Measurements from ENCODE around the gene TRMT6. TPM values are rescaled to one million over a fixed set of nuclear protein-coding genes. Genes with fewer than 3 reads are reported as not detected.

Gene TRMT6
- polyA plus RNA-seq, 1 experiment = 10.2 TPM

DNA sequence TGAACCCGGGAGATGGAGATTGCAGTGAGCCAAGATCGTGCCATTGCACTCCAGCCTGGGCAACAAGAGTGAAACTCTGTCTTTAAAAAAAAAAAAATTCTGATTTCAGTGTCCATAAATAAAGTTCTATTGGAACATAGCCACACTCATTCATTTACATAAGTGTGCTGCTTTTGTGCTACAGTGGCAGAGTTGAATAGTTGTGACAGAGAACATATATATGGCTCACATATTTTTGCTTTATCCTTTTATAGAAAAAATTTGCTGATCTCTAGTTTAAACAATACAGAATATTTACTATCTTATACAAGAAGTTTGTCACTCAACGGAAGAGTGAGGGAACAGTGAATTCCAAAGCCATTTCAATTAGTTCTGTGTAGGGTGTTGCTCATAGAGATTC lies 18.1 kb upstream of the TRMT6 start:
- no peak overlapping the region for H3K4me3 ChIP-seq (ENCODE audit: low read depth, low read length)
- TF ChIP-seq CTCF (IDR thresholded peaks at IDR 0.05; ENCODE audit: low read depth, low read length) = no peak
- H3K9me3 ChIP-seq (ENCODE audit: control insufficient read depth, insufficient read depth, low read length) = no peaks in the 10 kb centered on the region
- POLR2A ChIA-PET = no interaction called here
- H3K27ac ChIP-seq (ENCODE audit: low read depth, low read length) = no peak overlapping the region
- CTCF ChIA-PET = interaction anchor here (0.8 kb wide), 1 partner anchor 439 kb away, joined by 3 read pairs; no protein-coding TSS in a partner anchor
- no peak for DNase-seq (ENCODE audit: low read depth, low spot score)
- no peaks in the 10 kb centered on the region for H3K27me3 ChIP-seq (ENCODE audit: control insufficient read depth, insufficient read depth, low read length)

GRCh38 chr20:5967469-5967868 lies 17.1 kb upstream of the TRMT6 start:
- H3K9me3 ChIP-seq (ENCODE audit: control insufficient read depth, insufficient read depth, low read length) = no peaks in the 10 kb centered on the region
- POLR2A ChIA-PET = no interaction called here
- no peak for TF ChIP-seq CTCF (IDR thresholded peaks at IDR 0.05; ENCODE audit: low read depth, low read length)
- no peak for DNase-seq (ENCODE audit: low read depth, low spot score)
- no peak overlapping the region for H3K27ac ChIP-seq (ENCODE audit: low read depth, low read length)
- no peak overlapping the region for H3K4me3 ChIP-seq (ENCODE audit: low read depth, low read length)
- no peaks in the 10 kb centered on the region for H3K27me3 ChIP-seq (ENCODE audit: control insufficient read depth, insufficient read depth, low read length)
- CTCF ChIA-PET = interaction anchor here (0.6 to 1.3 kb wide), 2 partner anchors 50 to 439 kb away, joined by 3 read pairs; no protein-coding TSS in a partner anchor

GRCh38 chr20:5949943-5950270 lies 426 bp downstream of the TRMT6 start:
- Histone ChIP-seq H3K27me3 (ENCODE audit: control insufficient read depth, insufficient read depth, low read length) (no peaks in the 10 kb centered on the region), H3K9me3 (ENCODE audit: control insufficient read depth, insufficient read depth, low read length) (no peaks in the 10 kb centered on the region; the same call in 1 of the 2 replicates), H3K27ac (ENCODE audit: low read depth, low read length) (no peak overlapping the region), H3K4me3 (ENCODE audit: low read depth, low read length) (peak overlapping the region; percentile 94)
- ChIA-PET CTCF (no interaction called here), POLR2A (no interaction called here)
- DNase-seq (ENCODE audit: low read depth, low spot score) = no peak
- TF ChIP-seq CTCF (IDR thresholded peaks at IDR 0.05; ENCODE audit: low read depth, low read length) = no peak

GRCh38 chr20:5947276-5947675 lies 3.1 kb downstream of the TRMT6 start:
- no peak for DNase-seq (ENCODE audit: low read depth, low spot score)
- CTCF ChIA-PET = no interaction called here
- H3K9me3 ChIP-seq (ENCODE audit: control insufficient read depth, insufficient read depth, low read length) = no peaks in the 10 kb centered on the region; the same call in 1 of the 2 replicates
- no peaks in the 10 kb centered on the region for H3K27me3 ChIP-seq (ENCODE audit: control insufficient read depth, insufficient read depth, low read length)
- no peak overlapping the region for H3K4me3 ChIP-seq (ENCODE audit: low read depth, low read length)
- TF ChIP-seq CTCF (IDR thresholded peaks at IDR 0.05; ENCODE audit: low read depth, low read length) = no peak
- POLR2A ChIA-PET = no interaction called here
- no peak overlapping the region for H3K27ac ChIP-seq (ENCODE audit: low read depth, low read length)

DNA sequence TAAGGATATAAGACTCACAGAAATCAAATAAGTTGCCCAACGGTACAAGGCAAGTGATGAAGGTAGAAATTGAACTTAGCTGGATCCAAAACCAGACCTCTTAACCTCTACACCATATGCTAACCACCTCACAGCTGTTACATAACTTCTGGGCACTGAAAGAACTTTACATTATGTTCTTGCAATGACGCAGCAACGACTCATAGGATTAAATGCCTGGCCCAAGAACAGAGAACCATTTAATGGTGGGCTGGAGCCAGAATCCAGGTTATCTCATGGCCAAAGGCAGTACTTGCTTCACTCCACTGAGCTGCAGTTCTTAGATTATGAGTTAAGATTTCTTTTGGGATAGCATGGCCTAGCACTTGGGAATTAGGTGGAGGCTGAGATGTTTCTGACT lies 4.4 kb downstream of the TRMT6 start:
- Histone ChIP-seq H3K27ac (ENCODE audit: low read depth, low read length) (no peak overlapping the region), H3K4me3 (ENCODE audit: low read depth, low read length) (no peak overlapping the region), H3K27me3 (ENCODE audit: control insufficient read depth, insufficient read depth, low read length) (no peaks in the 10 kb centered on the region), H3K9me3 (ENCODE audit: control insufficient read depth, insufficient read depth, low read length) (no peaks in the 10 kb centered on the region; the same call in 1 of the 2 replicates)
- TF ChIP-seq CTCF (IDR thresholded peaks at IDR 0.05; ENCODE audit: low read depth, low read length) = no peak
- POLR2A ChIA-PET = no interaction called here
- CTCF ChIA-PET = no interaction called here
- DNase-seq (ENCODE audit: low read depth, low spot score) = peak; percentile 56

All from AG04450 (cell line).